GM12878 (cell line): ENCODE measurements around the gene STKLD1. TPM values are rescaled to one million over a fixed set of nuclear protein-coding genes. Genes with fewer than 3 reads are reported as not detected.
A peak's percentile ranks its signal among the peaks of the same experiment; 100 is the strongest.

Experiments used
- ATAC-seq: fragments of 200-7000 bp; cut with Tn5 transposase; 3 replicates; pipeline ENCODE4 v1.9.1; 2020; ENCODE audit warnings: mild to moderate bottlenecking, moderate library complexity
- BruUV-seq: library from RNA; stranded (reverse); fragments of 400-500 nt; replicated peaks from 2 replicates; lab custom pipeline; 2021; lab: Mats Ljungman, UMichigan
- CTCF ChIA-PET: fragments of 300-600 bp; sonication (Branson Sonifier 250); formaldehyde crosslinking; extraction: SDS; loops from one replicate; lab custom pipeline; 2021; ENCODE audit warnings: inconsistent platforms; lab: Yijun Ruan, JAX
- POLR2A ChIA-PET: fragments of 350-600 bp; formaldehyde crosslinking; extraction: SDS; loops from one replicate; lab custom pipeline; 2021; ENCODE audit warnings: inconsistent platforms; lab: Charles Lee
- RAD21 ChIA-PET: fragments of 300-600 bp; sonication (Branson Sonifier 250); formaldehyde crosslinking; loops from one replicate; lab custom pipeline; 2023; ENCODE audit warnings: antibody characterized with exemption; ENCODE audit not compliant: unreplicated experiment; lab: Charles Lee
- SMC1A ChIA-PET: fragments of 300-600 bp; sonication (Branson Sonifier 250); formaldehyde crosslinking; loops from one replicate; lab custom pipeline; 2023; ENCODE audit not compliant: unreplicated experiment, uncharacterized antibody; lab: Charles Lee
- DNase-seq: peaks from one replicate; pipeline ENCODE4 v3.0.0-alpha.2; 2011; ENCODE audit warnings: low read depth, low spot score
- FAIRE-seq: peaks from 3 replicates; lab custom pipeline; 2011; peaks lifted over from hg19 to GRCh38; lab: Jason Lieb, UNC
- H2AFZ ChIP-seq: 2 replicates; pipeline ENCODE4 v1.6.0; 2011; ENCODE audit warnings: low read depth, low read length, control low read depth; ENCODE audit not compliant: control insufficient read depth
- H3K27ac ChIP-seq: 2 replicates; pipeline ENCODE4 v1.5.1; 2011; ENCODE audit warnings: control low read depth; ENCODE audit not compliant: control insufficient read depth, insufficient read depth
- H3K27me3 ChIP-seq, 2 experiments: replicated peaks in 1 of 2; 2 replicates each; pipeline versions ENCODE4 v1.6.0 to v1.6.1; 2011; ENCODE audit warnings: low read length in 1 of 2; ENCODE audit not compliant: control insufficient read depth in 2 of 2, insufficient read depth in 2 of 2
- H3K36me3 ChIP-seq, 2 experiments: 2 replicates each; pipeline ENCODE4 v1.5.1; 2011; ENCODE audit warnings: low read length in 1 of 2; ENCODE audit not compliant: control insufficient read depth in 2 of 2, insufficient read depth in 2 of 2
- H3K4me1 ChIP-seq: 2 replicates; pipeline ENCODE4 v1.6.1; 2011; ENCODE audit warnings: mild to moderate bottlenecking, low read length, moderate library complexity, mixed read lengths; ENCODE audit not compliant: control insufficient read depth, insufficient read depth
- H3K4me2 ChIP-seq: 2 replicates; pipeline ENCODE4 v1.6.0; 2011; ENCODE audit warnings: control low read depth; ENCODE audit not compliant: control insufficient read depth, insufficient read depth
- H3K4me3 ChIP-seq: fragments of 200-600 bp; sonication (generic); 2 replicates; pipeline ENCODE4 v1.5.1; 2016
- H3K79me2 ChIP-seq: 2 replicates; pipeline ENCODE4 v1.6.0; 2011; ENCODE audit warnings: low read length; ENCODE audit not compliant: control insufficient read depth, insufficient read depth
- H3K9ac ChIP-seq: 2 replicates; pipeline ENCODE4 v1.8.0; 2011; ENCODE audit warnings: low read length, control low read depth, mixed read lengths; ENCODE audit not compliant: control insufficient read depth, insufficient read depth
- H3K9me3 ChIP-seq: replicated peaks from 3 replicates; pipeline ENCODE4 v1.5.1; 2011; ENCODE audit warnings: mild to moderate bottlenecking, low read length; ENCODE audit not compliant: control insufficient read depth, insufficient read depth
- H4K20me1 ChIP-seq: 2 replicates; pipeline ENCODE4 v1.6.0; 2011; ENCODE audit not compliant: control insufficient read depth, insufficient read depth
- CHD1 ChIP-seq: IDR thresholded peaks from 2 replicates; pipeline ENCODE4 v1.6.1; 2012; ENCODE audit warnings: low read depth, low read length, improper control_type of control experiment
- CHD4 ChIP-seq: fragments of 200-600 bp; sonication (generic); IDR thresholded peaks from 2 replicates; pipeline ENCODE4 v1.6.1; 2016; ENCODE audit warnings: mild to moderate bottlenecking
- EZH2 ChIP-seq: IDR thresholded peaks from 2 replicates; pipeline ENCODE4 v1.6.1; 2012; ENCODE audit warnings: low read depth, mild to moderate bottlenecking, control low read depth, inconsistent platforms, low read length, borderline replicate concordance; ENCODE audit not compliant: control insufficient read depth
- FOS ChIP-seq: IDR thresholded peaks from 3 replicates; pipeline ENCODE4 v1.6.1; 2011; ENCODE audit warnings: borderline replicate concordance; ENCODE audit not compliant: insufficient read length; ENCODE audit errors: extremely low read depth
- HDGF ChIP-seq: fragments of 450-650 bp; IDR thresholded peaks from 2 replicates; pipeline ENCODE4 v1.6.1; 2016; ENCODE audit warnings: antibody characterized with exemption
- MXI1 ChIP-seq: fragments of 150-350 bp; IDR thresholded peaks from 2 replicates; pipeline ENCODE4 v1.6.1; 2011; ENCODE audit warnings: low read depth, mild to moderate bottlenecking, inconsistent platforms, low read length, improper control_type of control experiment
- MYB ChIP-seq: fragments of 150-350 bp; IDR thresholded peaks from 2 replicates; pipeline ENCODE4 v1.6.1; 2014; ENCODE audit warnings: mild to moderate bottlenecking, low read depth, low read length, borderline replicate concordance
- POLR2AphosphoS2 ChIP-seq: IDR thresholded peaks from 2 replicates; pipeline ENCODE4 v1.6.1; 2011; ENCODE audit warnings: low read depth, mild to moderate bottlenecking, low read length, improper control_type of control experiment, moderate library complexity
- REST ChIP-seq: IDR thresholded peaks from 2 replicates; pipeline ENCODE4 v1.6.1; 2012; ENCODE audit warnings: mild to moderate bottlenecking, low read depth, low read length
- SIN3A ChIP-seq: IDR thresholded peaks from 2 replicates; pipeline ENCODE4 v1.6.1; 2012; ENCODE audit warnings: low read depth, low read length, improper control_type of control experiment
- SRF ChIP-seq, 2 experiments: IDR thresholded peaks; 2 replicates each; pipeline ENCODE4 v1.6.1; 2011; ENCODE audit warnings: low read depth in 2 of 2, low read length in 2 of 2, mild to moderate bottlenecking in 1 of 2, moderate library complexity in 1 of 2
- TCF3 ChIP-seq: IDR thresholded peaks from 2 replicates; pipeline ENCODE4 v1.6.1; 2012; ENCODE audit warnings: low read depth, mild to moderate bottlenecking, low read length, borderline replicate concordance; ENCODE audit not compliant: insufficient read depth
- TCF7 ChIP-seq: IDR thresholded peaks from 2 replicates; pipeline ENCODE4 v1.6.1; 2014; ENCODE audit warnings: antibody characterized with exemption, borderline replicate concordance
- ZNF384 ChIP-seq: IDR thresholded peaks from 2 replicates; pipeline ENCODE4 v1.6.1; 2012; ENCODE audit warnings: low read depth, mild to moderate bottlenecking, low read length, improper control_type of control experiment, borderline replicate concordance
- ZZZ3 ChIP-seq: IDR thresholded peaks from 2 replicates; pipeline ENCODE4 v1.6.1; 2011; ENCODE audit warnings: low read depth; ENCODE audit not compliant: control insufficient read depth, insufficient read length
- WGBS: methylation state at CpG from one replicate; pipeline ENCODE4 v1.1.6; 2016; ENCODE audit warnings: low lambda C conversion rate; ENCODE audit not compliant: insufficient replicate concordance, insufficient coverage; ENCODE audit errors: missing lambda C conversion rate; 5-methylcytosine and 5-hydroxymethylcytosine counted together
- in situ Hi-C: fragments of 300-500 bp; cut with MboI; formaldehyde crosslinking; loops from 9 replicates; pipeline ENCODE4 v1.14.3; 2018; ENCODE audit warnings: mixed read lengths
- intact Hi-C: fragments of 100-400 bp; cut with micrococcal nuclease; formaldehyde crosslinking; loops from one replicate; pipeline ENCODE4 v1.14.2; 2022; ENCODE audit not compliant: unreplicated experiment
- polyA plus RNA-seq, 11 experiments: library from polyadenylated mRNA; depleted of rRNA in 4 of 11; unstranded in 6 of 11; stranded (reverse) in 5 of 11; fragments of >200 nt; fragmentation: Nextera tagmentation in 4 of 11; fragmentation: Illumina TruSeq in 1 of 11; extraction: Ambion mirVana in 4 of 11; extraction: Trizol in 1 of 11; gene quantifications; 1 replicate in 1 of 11; 2 replicates in 10 of 11; pipeline versions ENCODE4 v1.2.1 to v1.2.3, GENCODE V29; 2011 to 2016; ENCODE audit warnings: inconsistent platforms in 2 of 11, missing spikeins in 2 of 11, low read depth in 1 of 11
- total RNA-seq, 4 experiments: library from RNA; depleted of rRNA in 3 of 4; stranded (reverse); fragments of >200 nt in 3 of 4; fragmentation: Illumina TruSeq in 1 of 4; extraction: Trizol in 1 of 4; gene quantifications; 2 replicates each; pipeline versions ENCODE4 v1.2.1 to v1.2.3, GENCODE V29; 2013 to 2021
- TF ChIP-seq, protein P1 (sequence below): IDR thresholded peaks from 2 replicates; pipeline ENCODE4 v1.6.1; 2012; ENCODE audit warnings: improper control_type of control experiment, low read depth, low read length; ENCODE audit not compliant: insufficient replicate concordance

STKLD1 gene
- total and polyA plus RNA-seq, 10 of the 15 experiments (the other 5 are each of a cell fraction or from before 2014, with no cell fraction given), result 0.07 to 0.40 (median 0.29) TPM; not detected in 4

DNA sequence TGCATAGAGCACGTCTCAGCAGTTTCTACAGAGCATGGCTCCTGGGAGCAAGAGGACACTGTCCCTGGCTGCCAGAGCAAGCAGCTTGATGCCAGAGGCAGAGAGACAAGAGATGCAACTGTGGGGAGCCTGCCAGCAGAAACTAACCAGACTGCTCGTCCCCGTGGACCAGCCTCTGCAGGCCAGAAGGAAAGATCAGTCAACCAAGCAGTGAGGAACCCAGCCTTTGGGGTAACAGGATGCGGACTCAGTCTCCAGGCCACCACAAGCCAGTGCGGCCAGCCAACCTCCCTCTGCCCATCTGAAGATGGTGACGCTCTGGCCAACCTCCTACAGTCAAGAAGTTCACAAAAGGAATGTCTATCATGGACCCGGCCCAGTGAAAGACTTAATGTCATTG is 4.0 kb upstream of the STKLD1 start:
- ChIA-PET POLR2A (interaction anchor here (0.6 to 2.8 kb wide), 4 partner anchors 9 to 37 kb away, joined by 5 to 13 read pairs (median 6); partner anchors contain the start of genes MED22, RPL7A, SURF1 and SURF2), SMC1A (interaction anchor here (1.0 kb wide), 1 partner anchor 15 kb away, joined by 3 read pairs; no protein-coding TSS in a partner anchor), CTCF (interaction anchor here (0.7 to 3.9 kb wide), 6 partner anchors 9 to 228 kb away, joined by 3 to 16 read pairs (median 4); partner anchors contain the start of genes MED22, RPL7A, SURF1 and SURF2), RAD21 (no interaction called here)
- peak overlapping the region; percentile 80 for H3K4me2 ChIP-seq
- no peak overlapping the region for H2AFZ ChIP-seq
- no peaks in the 10 kb centered on the region for H3K27me3 ChIP-seq
- intact Hi-C loops, result loop anchor here (5.0 kb wide), 1 partner anchor 35 kb away; the partner anchor contains the start of gene SURF6
- in situ Hi-C loops, result no loop called here
- no peak overlapping the region for H3K9ac ChIP-seq
- DNase-seq, result no peak
- H3K9me3 ChIP-seq, result no peaks in the 10 kb centered on the region
- BruUV-seq, result no TSS peak
- peaks cover 10 to 14% of the 10 kb centered on the region in 2 experiments; a peak in 3 of 4 replicates for H3K36me3 ChIP-seq
- WGBS, result 71% methylated on average over 7 of the region's 7 CpGs
- peaks cover 22% of the 10 kb centered on the region for H3K4me1 ChIP-seq
- H3K79me2 ChIP-seq, result peaks cover 85% of the 10 kb centered on the region
- no peak for ATAC-seq
- H4K20me1 ChIP-seq, result peaks cover 27% of the 10 kb centered on the region
- peak overlapping the region; percentile 21 for H3K4me3 ChIP-seq
- FAIRE-seq, result no peak
- no peak overlapping the region for H3K27ac ChIP-seq
- TF ChIP-seq SRF (IDR thresholded peaks at IDR 0.05; ENCODE audit: low read depth in 2 of 2, low read length in 2 of 2) (no peak), SIN3A (no peak), EZH2 (no peak), TCF3 (no peak), MXI1 (no peak), ZNF384 (no peak), POLR2AphosphoS2 (no peak), FOS (no peak), CHD4 (no peak), ZZZ3 (no peak), TCF7 (no peak), MYB (no peak), HDGF (no peak), REST (no peak), CHD1 (no peak)
- TF ChIP-seq, protein P1, sequence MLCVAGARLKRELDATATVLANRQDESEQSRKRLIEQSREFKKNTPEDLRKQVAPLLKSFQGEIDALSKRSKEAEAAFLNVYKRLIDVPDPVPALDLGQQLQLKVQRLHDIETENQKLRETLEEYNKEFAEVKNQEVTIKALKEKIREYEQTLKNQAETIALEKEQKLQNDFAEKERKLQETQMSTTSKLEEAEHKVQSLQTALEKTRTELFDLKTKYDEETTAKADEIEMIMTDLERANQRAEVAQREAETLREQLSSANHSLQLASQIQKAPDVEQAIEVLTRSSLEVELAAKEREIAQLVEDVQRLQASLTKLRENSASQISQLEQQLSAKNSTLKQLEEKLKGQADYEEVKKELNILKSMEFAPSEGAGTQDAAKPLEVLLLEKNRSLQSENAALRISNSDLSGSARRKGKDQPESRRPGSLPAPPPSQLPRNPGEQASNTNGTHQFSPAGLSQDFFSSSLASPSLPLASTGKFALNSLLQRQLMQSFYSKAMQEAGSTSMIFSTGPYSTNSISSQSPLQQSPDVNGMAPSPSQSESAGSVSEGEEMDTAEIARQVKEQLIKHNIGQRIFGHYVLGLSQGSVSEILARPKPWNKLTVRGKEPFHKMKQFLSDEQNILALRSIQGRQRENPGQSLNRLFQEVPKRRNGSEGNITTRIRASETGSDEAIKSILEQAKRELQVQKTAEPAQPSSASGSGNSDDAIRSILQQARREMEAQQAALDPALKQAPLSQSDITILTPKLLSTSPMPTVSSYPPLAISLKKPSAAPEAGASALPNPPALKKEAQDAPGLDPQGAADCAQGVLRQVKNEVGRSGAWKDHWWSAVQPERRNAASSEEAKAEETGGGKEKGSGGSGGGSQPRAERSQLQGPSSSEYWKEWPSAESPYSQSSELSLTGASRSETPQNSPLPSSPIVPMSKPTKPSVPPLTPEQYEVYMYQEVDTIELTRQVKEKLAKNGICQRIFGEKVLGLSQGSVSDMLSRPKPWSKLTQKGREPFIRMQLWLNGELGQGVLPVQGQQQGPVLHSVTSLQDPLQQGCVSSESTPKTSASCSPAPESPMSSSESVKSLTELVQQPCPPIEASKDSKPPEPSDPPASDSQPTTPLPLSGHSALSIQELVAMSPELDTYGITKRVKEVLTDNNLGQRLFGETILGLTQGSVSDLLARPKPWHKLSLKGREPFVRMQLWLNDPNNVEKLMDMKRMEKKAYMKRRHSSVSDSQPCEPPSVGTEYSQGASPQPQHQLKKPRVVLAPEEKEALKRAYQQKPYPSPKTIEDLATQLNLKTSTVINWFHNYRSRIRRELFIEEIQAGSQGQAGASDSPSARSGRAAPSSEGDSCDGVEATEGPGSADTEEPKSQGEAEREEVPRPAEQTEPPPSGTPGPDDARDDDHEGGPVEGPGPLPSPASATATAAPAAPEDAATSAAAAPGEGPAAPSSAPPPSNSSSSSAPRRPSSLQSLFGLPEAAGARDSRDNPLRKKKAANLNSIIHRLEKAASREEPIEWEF, result no peak
